Nucleus accumbens (tissue), 56 donors: ENCODE data around the gene FAM161A.
"Not testable (repeated sequence)": the region's sequence is repeated elsewhere in the genome, so short reads cannot be mapped to it uniquely, and the experiment has no call there.

Experiments used
- DNase-seq, 56 donors: peaks; one replicate each; lab custom pipeline; 2025; lab: John Stamatoyannopoulos, UW

FAM161A gene

DNA sequence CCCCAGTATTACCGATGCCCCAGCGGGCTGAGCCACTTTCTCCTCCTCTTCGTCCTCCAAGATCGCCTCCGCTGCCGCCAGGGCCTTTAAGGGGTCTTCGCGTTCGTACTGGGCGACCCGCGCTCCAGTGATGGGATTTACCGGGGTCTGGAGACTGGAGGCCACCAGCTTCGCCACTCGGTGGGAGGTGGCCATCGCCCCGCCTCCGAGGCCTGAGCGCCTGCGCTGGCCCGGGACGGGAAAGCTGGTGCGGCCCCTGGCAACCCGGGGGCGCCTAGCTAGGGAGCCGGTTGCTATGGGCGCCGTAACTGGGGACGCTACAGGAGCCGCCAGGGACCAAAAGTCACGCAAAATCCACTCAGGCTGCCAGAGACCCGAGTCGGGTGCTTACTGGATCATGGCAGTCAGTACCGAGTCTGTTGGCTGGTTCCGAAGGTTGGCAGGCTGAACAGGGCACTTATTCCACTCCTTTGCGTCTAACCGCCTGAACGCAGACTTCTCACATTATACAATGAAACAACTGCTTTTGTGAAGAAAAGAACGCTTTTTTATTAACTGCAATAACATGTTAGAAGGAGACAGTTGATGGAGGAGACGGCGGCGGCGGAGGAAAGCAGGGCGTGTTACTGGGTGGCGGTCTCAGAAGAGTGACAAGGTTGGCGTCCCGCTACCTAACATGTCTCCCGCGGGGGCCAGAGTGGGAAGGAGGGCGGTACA is at the start of gene FAM161A:
TSS of gene FAM161A (minus strand) at position 214 of the 717 bp plus-strand sequence. CDS start at position 195, 19 bp downstream.
- DNase-seq = peak in 55 of 56 donors; percentile 55 to 93 (median 84)

GRCh38 chr2:61900281-61900680 is 46.4 kb upstream of the FAM161A start:
- DNase-seq = no peak

- peak in 3 of 56 donors; percentile 3 to 30 (median 8) for DNase-seq
Measured at GRCh38 chr2:61898810-61899209, 45.0 kb upstream of the FAM161A start.

- peak in 54 of 56 donors; percentile 40 to 97 (median 86) for DNase-seq
Measured at GRCh38 chr2:61888267-61889055, 34.6 kb upstream of the FAM161A start, which contains the start of gene CCT4. CCT4 (minus strand) TSS chr2:61888656; CDS start chr2:61888507, 149 bp downstream.

- peak in 16 of 56 donors; percentile 5 to 59 (median 34) for DNase-seq
Measured at GRCh38 chr2:61887717-61888266, 33.9 kb upstream of the FAM161A start.

- DNase-seq = no peak
Measured at GRCh38 chr2:61885896-61886603, 32.2 kb upstream of the FAM161A start.

DNA sequence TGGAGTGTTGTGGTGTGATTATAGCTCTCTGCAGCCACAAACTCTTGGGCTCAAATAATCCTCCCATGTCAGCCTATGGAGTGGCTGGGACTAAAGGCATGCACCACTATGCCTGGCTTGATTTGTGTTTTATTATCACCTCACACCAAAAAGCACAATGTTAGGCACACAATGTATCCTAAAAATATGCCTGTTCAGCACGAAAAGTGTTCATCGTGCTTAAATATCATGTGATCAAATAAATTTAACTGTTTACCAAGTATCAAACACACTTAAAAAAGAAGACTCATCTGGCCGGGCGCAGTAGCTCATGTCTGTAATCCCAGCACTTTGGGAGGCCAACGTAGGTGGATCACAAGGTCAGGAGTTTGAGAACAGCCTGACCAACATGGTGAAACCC is 29.0 kb upstream of the FAM161A start:
- DNase-seq = no peak

DNA sequence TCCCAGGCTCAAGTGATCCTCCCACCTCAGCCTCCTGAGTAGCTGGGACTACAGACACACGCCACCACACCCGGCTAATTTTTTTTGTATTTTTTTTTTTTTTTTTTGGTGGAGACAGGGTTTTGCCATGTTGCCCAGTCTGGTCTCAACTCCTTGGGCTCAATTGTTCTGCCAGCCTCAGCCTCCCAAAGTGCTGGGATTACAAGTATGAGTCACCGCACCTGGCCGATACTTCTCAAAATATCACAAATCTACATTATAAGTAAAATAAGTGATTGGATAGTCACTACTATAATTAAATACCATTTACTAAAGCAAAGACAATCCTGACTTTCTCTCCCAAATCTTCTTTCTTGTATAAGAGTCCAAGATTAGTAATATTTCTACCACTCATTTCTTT is 25.5 kb upstream of the FAM161A start:
- not testable (repeated sequence) for DNase-seq

GRCh38 chr2:61878761-61879160 is 24.9 kb upstream of the FAM161A start:
- DNase-seq = no peak

- no peak for DNase-seq
Measured at GRCh38 chr2:61877571-61878245, 23.8 kb upstream of the FAM161A start.

DNA sequence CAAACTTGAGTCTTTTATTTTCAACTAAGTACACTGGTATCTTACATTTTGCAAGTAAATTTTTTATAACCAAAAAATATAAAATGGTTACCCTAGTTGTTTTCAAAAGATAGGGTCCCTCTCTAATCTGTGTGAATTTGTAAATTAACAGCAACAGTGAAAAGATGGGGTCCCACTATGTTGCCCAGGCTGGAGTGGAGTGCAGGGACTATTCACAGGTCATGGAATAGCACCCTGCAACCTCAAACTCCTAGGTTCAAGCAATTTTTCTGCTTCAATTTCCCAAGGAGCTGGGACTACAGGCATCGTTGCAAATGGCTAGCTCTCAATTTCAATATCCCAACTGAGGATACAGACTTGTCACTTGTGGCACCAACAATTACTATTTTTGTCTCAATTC is 22.5 kb upstream of the FAM161A start:
- no peak for DNase-seq

DNA sequence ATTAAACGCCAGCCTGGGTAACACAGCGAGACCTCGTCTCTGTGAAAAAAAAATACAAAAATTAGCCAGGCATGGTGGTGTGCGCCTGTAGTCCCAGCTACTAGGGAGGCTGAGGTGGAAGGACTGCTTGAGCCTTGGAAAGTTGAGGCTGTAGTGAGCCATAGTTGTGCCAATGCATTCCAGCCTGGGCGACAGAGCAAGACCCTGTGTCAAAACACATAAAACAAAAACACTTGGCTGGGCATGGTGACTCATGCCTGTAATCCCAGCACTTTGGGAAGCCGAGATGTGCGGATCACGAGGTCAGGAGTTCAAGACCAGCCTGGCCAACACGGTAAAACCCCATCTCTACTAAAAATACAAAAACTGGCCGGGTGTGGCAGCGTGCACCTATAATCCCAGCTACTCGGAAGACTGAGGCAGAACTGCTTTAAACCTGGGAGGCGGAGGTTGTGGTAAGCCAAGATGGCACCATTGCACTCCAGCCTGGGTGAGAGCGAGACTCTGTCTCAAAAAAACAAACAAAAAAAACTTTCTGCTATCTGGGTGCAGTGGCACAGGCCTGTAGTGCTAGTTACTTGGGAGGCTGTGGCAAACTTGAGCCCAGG is 12.7 kb upstream of the FAM161A start:
- not testable (repeated sequence) for DNase-seq

DNA sequence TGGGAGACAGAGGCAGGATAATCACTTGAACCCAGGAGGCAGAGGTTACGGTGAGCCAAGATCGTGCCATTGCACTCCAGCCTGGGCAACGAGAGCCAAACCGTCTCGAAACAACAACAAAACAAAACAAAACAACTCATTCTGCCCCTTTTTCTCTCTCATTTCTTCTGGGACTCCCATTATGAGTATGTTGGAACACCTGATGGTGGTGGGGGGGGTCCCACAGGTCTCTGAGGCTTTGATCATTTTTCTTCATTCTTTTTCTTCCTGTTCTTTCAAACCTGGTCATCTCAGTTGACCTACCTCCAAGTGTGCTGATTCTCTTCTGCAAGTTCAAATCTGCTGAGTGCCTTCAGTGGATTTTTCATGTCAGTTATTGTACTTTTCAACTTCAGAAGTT is 8.2 kb upstream of the FAM161A start:
- DNase-seq = no peak

DNA sequence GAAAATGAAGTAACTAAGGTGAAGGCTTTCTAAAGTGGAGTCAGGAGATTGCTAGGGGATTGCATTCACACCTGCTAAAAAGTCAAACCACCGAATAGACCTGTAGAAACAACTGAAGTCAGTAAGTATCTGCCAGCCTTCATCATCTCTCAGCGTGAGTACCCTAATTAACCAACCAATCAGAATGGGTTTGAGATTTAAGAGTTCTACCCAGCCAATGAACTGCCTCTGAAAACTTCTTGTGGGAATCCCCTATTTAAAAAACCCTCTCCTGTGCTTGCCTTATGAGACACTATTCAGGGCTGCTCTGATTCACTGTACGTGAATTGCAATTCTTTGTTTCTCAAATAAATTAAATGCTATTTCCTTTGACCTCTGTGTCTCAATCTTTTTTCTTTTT is 3.4 kb upstream of the FAM161A start:
- no peak for DNase-seq

DNA sequence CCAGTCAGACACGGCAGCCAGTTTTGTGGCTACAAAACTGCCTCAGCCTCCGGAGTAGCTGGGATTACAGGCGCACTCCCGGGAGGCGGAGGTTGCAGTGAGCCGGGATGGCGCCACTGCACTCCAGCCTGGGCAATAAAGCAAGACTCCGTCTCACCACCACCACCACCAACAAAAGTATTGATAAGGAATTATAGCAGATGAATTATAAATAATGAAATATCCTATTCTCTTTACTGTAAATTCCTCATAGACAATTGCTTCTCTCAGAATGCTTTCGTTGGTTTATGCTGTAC is 1.4 kb upstream of the FAM161A start:
- DNase-seq = peak in 5 of 56 donors; percentile 3 to 48 (median 15)

GRCh38 chr2:61854564-61855317 is 881 bp upstream of the FAM161A start:
- peak in 53 of 56 donors; percentile 55 to 97 (median 87) for DNase-seq

DNA sequence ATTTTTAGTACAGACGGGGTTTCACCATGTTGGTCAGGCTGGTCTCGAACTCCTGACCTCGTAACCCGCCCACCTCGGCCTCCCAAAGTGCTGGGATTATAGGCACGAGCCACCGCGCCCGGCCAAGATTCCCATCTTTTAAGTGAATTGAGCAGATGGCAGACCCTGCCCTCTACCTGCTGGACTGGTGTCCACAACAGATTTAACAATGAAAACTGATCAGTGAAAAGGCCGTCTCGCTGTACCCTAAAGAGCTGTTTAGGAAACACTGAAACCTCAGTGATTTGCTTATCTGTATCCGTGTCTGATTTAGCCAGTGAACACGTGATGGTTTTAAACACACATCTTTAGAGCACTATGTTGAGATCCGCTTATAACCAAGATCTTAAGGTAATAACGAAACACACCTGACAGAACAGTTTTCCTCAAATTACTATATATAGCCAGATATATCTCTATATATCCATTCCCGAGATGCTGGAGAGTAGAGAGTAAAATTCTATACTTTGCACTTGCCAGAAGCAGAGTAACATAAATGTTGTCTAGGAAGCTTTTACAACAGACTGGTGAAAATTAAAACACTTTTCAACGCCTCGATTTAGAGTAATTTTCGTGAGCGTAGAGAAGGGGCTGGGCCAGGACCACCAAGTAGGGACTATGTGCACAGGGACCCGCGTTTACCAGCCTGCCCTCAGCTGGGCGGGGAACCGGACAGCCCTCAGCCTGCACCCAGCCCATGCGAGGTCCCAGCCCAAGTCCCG is 594 bp downstream of the FAM161A start:
- peak in 10 of 56 donors; percentile 1 to 77 (median 30) for DNase-seq

- DNase-seq = not testable (repeated sequence)
Measured at GRCh38 chr2:61851270-61851669, 2.6 kb downstream of the FAM161A start.
